MCF 10A (cell line): ENCODE results near the gene SUMO2. TPM values are rescaled to one million over a fixed set of nuclear protein-coding genes. Genes with fewer than 3 reads are reported as not detected.

Source experiments
- BruUV-seq: library from RNA; stranded (reverse); fragments of 400-500 nt; replicated peaks from 2 replicates; lab custom pipeline; 2021; lab: Mats Ljungman, UMichigan
- CTCF ChIA-PET: fragments of 300-600 bp; sonication (Branson Sonifier 250); formaldehyde crosslinking; extraction: SDS; loops from one replicate; lab custom pipeline; 2021; ENCODE audit warnings: antibody characterized with exemption, inconsistent platforms; lab: Yijun Ruan, JAX
- POLR2A ChIA-PET: fragments of 300-600, 350-650 bp; sonication (Branson Sonifier 250); formaldehyde crosslinking; extraction: SDS; loops from one replicate; lab custom pipeline; 2020; ENCODE audit warnings: antibody characterized with exemption, inconsistent platforms; lab: Yijun Ruan, JAX
- DNase-seq: peaks from one replicate; pipeline ENCODE4 v3.0.0-alpha.2; 2018; ENCODE audit not compliant: unreplicated experiment
- H3K27ac Mint-ChIP-seq: one replicate; pipeline ENCODE4 v1.8.0; 2022; ENCODE audit warnings: mild to moderate bottlenecking, low read depth, mixed read lengths; ENCODE audit not compliant: unreplicated experiment
- H3K27me3 Mint-ChIP-seq: one replicate; pipeline ENCODE4 v1.8.0; 2022; ENCODE audit warnings: mixed read lengths; ENCODE audit not compliant: insufficient read depth, unreplicated experiment
- H3K36me3 Mint-ChIP-seq: one replicate; pipeline ENCODE4 v1.8.0; 2022; ENCODE audit warnings: mild to moderate bottlenecking, moderate library complexity, mixed read lengths; ENCODE audit not compliant: insufficient read depth, unreplicated experiment
- H3K4me1 Mint-ChIP-seq: one replicate; pipeline ENCODE4 v1.8.0; 2022; ENCODE audit warnings: mixed read lengths; ENCODE audit not compliant: insufficient read depth, unreplicated experiment
- H3K4me3 Mint-ChIP-seq: one replicate; pipeline ENCODE4 v1.8.0; 2022; ENCODE audit warnings: mild to moderate bottlenecking, moderate library complexity, mixed read lengths; ENCODE audit not compliant: unreplicated experiment
- H3K9me3 Mint-ChIP-seq: one replicate; pipeline ENCODE4 v1.8.0; 2022; ENCODE audit warnings: mixed read lengths; ENCODE audit not compliant: unreplicated experiment
- intact Hi-C: fragments of 100-400 bp; cut with micrococcal nuclease; formaldehyde crosslinking; loops from 2 replicates; pipeline ENCODE4 v1.14.1; 2022
- total RNA-seq: library from RNA; stranded (reverse); gene quantifications from 2 replicates; pipeline ENCODE4 v1.2.3, GENCODE V29; 2022
- TF ChIP-seq, protein P1 (sequence below): fragments of 200-600 bp; IDR thresholded peaks from one replicate; pipeline ENCODE4 v1.8.0; 2022; ENCODE audit warnings: antibody characterized with exemption, mild to moderate bottlenecking; ENCODE audit not compliant: unreplicated experiment

SUMO2 gene
- total RNA-seq, 1 experiment from 2014 or later = 186 TPM

GRCh38 chr17:75131278-75132017 is 51.3 kb downstream of the SUMO2 start, which contains the start of gene NT5C:
Gene NT5C, minus strand, starts transcription at chr17:75131742. Its CDS starts 35 bp downstream, at chr17:75131707.
- Mint-ChIP-seq H3K27ac (peak within 1 kb of the TSS; percentile 63), H3K36me3 (peaks cover 14% of the 10 kb centered on the region), H3K27me3 (no peaks in the 10 kb centered on the region), H3K4me1 (peaks cover 7% of the 10 kb centered on the region), H3K4me3 (peak within 1 kb of the TSS; percentile 84), H3K9me3 (no peaks in the 10 kb centered on the region)
- DNase-seq = peak; percentile 72
- ChIA-PET CTCF (interaction anchor here (0.6 to 8.2 kb wide), 14 partner anchors 12 to 189 kb away, joined by 3 to 100 read pairs (median 4); partner anchors contain the start of gene ARMC7), POLR2A (interaction anchor here (0.6 to 4.4 kb wide), 18 partner anchors 8 to 220 kb away, joined by 3 to 32 read pairs (median 4); partner anchors contain the start of genes ARMC7, JPT1, MRPL58 and NUP85)
- TF ChIP-seq, protein P1, sequence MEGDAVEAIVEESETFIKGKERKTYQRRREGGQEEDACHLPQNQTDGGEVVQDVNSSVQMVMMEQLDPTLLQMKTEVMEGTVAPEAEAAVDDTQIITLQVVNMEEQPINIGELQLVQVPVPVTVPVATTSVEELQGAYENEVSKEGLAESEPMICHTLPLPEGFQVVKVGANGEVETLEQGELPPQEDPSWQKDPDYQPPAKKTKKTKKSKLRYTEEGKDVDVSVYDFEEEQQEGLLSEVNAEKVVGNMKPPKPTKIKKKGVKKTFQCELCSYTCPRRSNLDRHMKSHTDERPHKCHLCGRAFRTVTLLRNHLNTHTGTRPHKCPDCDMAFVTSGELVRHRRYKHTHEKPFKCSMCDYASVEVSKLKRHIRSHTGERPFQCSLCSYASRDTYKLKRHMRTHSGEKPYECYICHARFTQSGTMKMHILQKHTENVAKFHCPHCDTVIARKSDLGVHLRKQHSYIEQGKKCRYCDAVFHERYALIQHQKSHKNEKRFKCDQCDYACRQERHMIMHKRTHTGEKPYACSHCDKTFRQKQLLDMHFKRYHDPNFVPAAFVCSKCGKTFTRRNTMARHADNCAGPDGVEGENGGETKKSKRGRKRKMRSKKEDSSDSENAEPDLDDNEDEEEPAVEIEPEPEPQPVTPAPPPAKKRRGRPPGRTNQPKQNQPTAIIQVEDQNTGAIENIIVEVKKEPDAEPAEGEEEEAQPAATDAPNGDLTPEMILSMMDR = peak; percentile 79
- BruUV-seq = no TSS peak
- intact Hi-C loops = loop anchor here (1.0 kb wide), 2 partner anchors 17 to 40 kb away; no protein-coding TSS in a partner anchor

DNA sequence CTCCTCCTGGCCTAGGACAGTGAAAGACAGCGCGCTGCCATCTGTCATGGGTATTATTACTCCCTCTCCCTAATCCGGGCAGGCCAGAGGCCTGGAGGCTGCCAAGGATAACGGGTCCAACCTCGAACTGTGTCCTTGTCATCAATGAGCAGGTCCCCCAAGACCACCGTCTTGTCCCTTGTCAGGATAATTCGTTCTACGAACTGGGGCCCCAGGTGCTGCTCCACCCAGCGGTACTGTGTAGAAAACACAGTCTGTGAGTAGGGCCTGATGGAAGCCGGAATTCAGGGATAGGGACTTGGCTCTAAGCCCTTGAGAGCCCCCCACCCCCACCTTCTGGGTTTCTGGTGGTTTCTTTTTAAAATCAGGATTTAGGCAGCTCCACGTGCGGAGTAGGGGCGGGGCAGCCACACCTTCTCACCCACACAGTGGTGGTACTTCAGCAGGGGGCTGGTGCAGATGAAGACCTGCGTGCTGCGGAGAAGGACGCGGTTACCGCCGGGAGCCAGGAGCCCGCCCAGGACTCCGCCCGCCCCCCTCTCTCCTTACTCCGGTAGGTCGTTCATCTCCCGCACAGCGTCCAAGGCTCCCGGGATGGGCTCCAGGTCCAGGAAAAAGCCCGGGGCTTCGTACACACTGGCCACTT is 52.0 kb downstream of the SUMO2 start:
- no peaks in the 10 kb centered on the region for H3K27me3 Mint-ChIP-seq
- no peaks in the 10 kb centered on the region for H3K9me3 Mint-ChIP-seq
- ChIA-PET POLR2A (interaction anchor here (0.6 to 4.4 kb wide), 15 partner anchors 15 to 221 kb away, joined by 3 to 32 read pairs (median 5); partner anchors contain the start of genes ARMC7, JPT1, MRPL58 and NUP85), CTCF (interaction anchor here (0.6 to 8.2 kb wide), 14 partner anchors 13 to 148 kb away, joined by 3 to 100 read pairs (median 4); partner anchors contain the start of gene ARMC7)
- peaks cover 7% of the 10 kb centered on the region for H3K4me1 Mint-ChIP-seq
- H3K36me3 Mint-ChIP-seq = peaks cover 12% of the 10 kb centered on the region
- peak; percentile 71 for DNase-seq
- peak overlapping the region; percentile 63 for H3K27ac Mint-ChIP-seq
- intact Hi-C loops = loop anchor here (1.0 kb wide), 2 partner anchors 16 to 41 kb away; no protein-coding TSS in a partner anchor
- H3K4me3 Mint-ChIP-seq = peak overlapping the region; percentile 84
- TSS peak; percentile 56 for BruUV-seq
- TF ChIP-seq, protein P1 = peak; percentile 40

DNA sequence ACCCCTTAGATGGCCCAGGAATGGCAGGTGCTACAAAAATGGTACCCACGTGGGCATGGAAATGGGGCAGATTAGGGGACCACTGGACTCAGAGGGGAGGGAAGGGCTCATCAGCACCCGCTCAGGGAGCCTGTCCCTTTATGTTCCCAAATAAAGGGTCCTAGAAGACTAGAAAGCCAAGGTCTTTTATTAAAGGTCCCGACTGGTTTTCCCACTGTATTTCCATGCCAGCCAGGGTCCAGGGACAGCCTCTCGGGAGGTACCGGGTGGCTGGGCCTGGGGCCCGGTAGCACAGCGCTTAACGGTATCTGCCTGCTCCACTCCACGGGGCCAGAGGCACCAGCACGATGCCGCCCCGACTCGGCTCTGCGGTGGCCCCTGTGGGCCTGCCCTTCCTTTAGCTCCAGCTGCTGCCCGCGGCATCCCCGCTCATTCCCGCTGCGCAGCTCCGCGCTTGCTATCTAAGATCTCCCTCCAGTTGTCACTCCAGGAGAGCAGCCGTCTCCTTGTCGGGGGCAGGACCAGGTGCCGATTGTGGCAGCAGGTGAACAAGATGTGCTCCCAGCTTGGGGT is 52.6 kb downstream of the SUMO2 start:
- CTCF ChIA-PET = interaction anchor here (0.6 to 8.2 kb wide), 13 partner anchors 10 to 138 kb away, joined by 3 to 100 read pairs (median 3); no protein-coding TSS in a partner anchor
- no peak for DNase-seq
- POLR2A ChIA-PET = interaction anchor here (0.6 to 4.4 kb wide), 9 partner anchors 14 to 80 kb away, joined by 3 to 32 read pairs (median 5); partner anchors contain the start of genes ARMC7 and JPT1
- no peaks in the 10 kb centered on the region for H3K27me3 Mint-ChIP-seq
- peaks cover 10% of the 10 kb centered on the region for H3K4me1 Mint-ChIP-seq
- BruUV-seq = no TSS peak
- intact Hi-C loops = no loop called here
- peaks cover 8% of the 10 kb centered on the region for H3K36me3 Mint-ChIP-seq
- peak overlapping the region; percentile 84 for H3K4me3 Mint-ChIP-seq
- peak overlapping the region; percentile 63 for H3K27ac Mint-ChIP-seq
- H3K9me3 Mint-ChIP-seq = no peaks in the 10 kb centered on the region
- TF ChIP-seq, protein P1 = no peak
